Duodenal mucosa (tissue), 2 donors: ENCODE data around the gene CIZ1.

ENCODE experiments used
- H3K27ac ChIP-seq: one replicate; pipeline ENCODE4 v1.7.0; 2013; ENCODE audit warnings: low read depth, low read length
- H3K27me3 ChIP-seq, 2 donors: one replicate each; pipeline ENCODE4 v1.7.0; 2013; ENCODE audit warnings: low read length in 2 of 2, control low read depth in 1 of 2; ENCODE audit not compliant: insufficient read depth in 2 of 2, control insufficient read depth in 1 of 2
- H3K36me3 ChIP-seq, 2 donors: one replicate each; pipeline ENCODE4 v1.7.0; 2013; ENCODE audit warnings: low read length in 2 of 2, control low read depth in 1 of 2; ENCODE audit not compliant: insufficient read depth in 2 of 2, control insufficient read depth in 1 of 2
- H3K4me1 ChIP-seq, 2 donors: one replicate each; pipeline ENCODE4 v1.7.0; 2013; ENCODE audit warnings: low read length in 2 of 2, control low read depth in 1 of 2; ENCODE audit not compliant: insufficient read depth in 2 of 2, control insufficient read depth in 1 of 2
- H3K4me3 ChIP-seq, 2 donors: one replicate each; pipeline ENCODE4 v1.7.0; 2013; ENCODE audit warnings: low read length in 2 of 2, low read depth in 1 of 2
- H3K9ac ChIP-seq, 2 donors: one replicate each; pipeline ENCODE4 v1.7.0; 2013; ENCODE audit warnings: low read length in 2 of 2, low read depth in 1 of 2
- H3K9me3 ChIP-seq, 2 donors: one replicate each; pipeline ENCODE4 v1.7.0; 2013; ENCODE audit warnings: low read length in 2 of 2, control low read depth in 1 of 2; ENCODE audit not compliant: control insufficient read depth in 1 of 2

Gene CIZ1

DNA sequence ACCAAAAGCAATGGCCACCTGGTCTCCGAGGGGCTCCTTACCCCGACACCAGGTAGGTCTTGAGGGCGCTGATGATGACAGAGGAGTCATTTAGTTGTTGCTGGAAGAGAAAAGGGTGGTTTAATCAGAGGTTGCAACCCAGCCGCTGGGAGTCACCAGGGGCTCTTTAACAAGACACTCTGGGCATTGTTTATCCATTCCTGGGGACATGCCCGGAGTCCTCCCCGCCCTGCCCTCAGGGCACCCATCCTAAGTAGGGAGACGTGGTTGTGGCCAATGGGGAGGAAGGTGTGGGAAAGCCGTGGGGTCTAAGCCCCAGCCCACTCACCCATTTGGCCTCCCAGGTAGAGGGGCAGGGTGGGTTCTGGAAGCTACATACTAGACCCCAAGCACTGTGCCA is 66.9 kb downstream of the CIZ1 start:
- no peak overlapping the region for H3K27ac ChIP-seq
- no peaks in the 10 kb centered on the region for H3K9me3 ChIP-seq
- H3K27me3 ChIP-seq = no peaks in the 10 kb centered on the region
- peaks cover 23 to 25% of the 10 kb centered on the region in 2 donors for H3K4me1 ChIP-seq
- no peak overlapping the region for H3K9ac ChIP-seq
- peaks cover 17 to 40% of the 10 kb centered on the region in 2 donors for H3K36me3 ChIP-seq
- H3K4me3 ChIP-seq = no peak overlapping the region

DNA sequence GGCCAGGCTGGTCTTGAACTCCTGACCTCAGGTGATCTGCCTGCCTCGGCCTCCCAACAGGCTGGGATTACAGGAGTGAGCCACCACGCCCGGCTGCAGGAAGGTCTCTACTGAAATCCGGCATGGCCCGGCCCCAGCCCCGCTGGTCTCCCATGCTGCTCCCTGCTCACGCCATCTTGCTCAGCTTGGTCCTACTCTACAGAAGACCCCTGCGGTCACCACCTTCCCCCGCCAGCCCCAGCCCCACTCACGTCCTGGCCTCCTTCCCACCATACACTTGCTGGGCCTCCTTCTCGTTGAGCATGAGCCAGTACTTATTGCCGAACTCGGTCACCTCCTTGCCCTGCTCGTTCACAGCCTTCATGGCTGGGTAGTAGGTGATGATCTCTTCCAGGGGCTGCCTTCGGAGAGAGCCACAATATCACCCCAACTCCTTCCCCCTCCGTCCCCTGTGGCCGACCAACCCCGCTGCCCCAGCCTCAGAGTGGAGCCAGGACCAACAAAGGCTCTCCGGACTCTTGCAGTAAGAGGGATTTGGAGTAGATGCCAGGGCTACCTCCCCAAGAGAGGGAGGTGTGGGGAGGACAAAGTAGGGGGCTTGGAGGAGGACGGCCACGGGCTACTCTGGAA is 67.8 kb downstream of the CIZ1 start:
- Histone ChIP-seq H3K27me3 (no peaks in the 10 kb centered on the region), H3K27ac (no peak overlapping the region), H3K4me1 (peaks cover 17 to 18% of the 10 kb centered on the region in 2 donors), H3K9me3 (no peaks in the 10 kb centered on the region), H3K4me3 (no peak overlapping the region), H3K36me3 (peaks cover 17 to 40% of the 10 kb centered on the region in 2 donors), H3K9ac (no peak overlapping the region)

DNA sequence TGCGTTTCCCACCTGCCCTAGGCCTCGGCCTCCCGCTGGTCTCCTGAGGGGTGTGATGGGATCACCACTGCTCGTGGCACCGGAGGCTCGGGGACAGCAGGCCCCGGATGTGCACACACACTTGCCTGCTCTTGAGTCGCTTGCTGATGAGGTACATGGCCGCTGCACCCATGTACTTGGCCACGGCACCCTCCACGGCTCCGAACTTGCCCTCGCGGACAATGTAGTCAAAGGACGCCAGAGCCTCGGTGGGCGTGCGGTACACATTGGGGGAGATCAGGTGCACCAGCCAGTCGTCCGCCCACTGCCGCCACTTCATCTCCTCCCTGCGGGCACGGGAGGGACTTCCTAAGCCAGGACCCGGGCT is 68.6 kb downstream of the CIZ1 start:
- Histone ChIP-seq H3K4me1 (peaks cover 17 to 20% of the 10 kb centered on the region in 2 donors), H3K4me3 (no peak overlapping the region), H3K27ac (no peak overlapping the region), H3K27me3 (no peaks in the 10 kb centered on the region), H3K9me3 (no peaks in the 10 kb centered on the region), H3K9ac (no peak overlapping the region), H3K36me3 (peaks cover 17 to 40% of the 10 kb centered on the region in 2 donors)

DNA sequence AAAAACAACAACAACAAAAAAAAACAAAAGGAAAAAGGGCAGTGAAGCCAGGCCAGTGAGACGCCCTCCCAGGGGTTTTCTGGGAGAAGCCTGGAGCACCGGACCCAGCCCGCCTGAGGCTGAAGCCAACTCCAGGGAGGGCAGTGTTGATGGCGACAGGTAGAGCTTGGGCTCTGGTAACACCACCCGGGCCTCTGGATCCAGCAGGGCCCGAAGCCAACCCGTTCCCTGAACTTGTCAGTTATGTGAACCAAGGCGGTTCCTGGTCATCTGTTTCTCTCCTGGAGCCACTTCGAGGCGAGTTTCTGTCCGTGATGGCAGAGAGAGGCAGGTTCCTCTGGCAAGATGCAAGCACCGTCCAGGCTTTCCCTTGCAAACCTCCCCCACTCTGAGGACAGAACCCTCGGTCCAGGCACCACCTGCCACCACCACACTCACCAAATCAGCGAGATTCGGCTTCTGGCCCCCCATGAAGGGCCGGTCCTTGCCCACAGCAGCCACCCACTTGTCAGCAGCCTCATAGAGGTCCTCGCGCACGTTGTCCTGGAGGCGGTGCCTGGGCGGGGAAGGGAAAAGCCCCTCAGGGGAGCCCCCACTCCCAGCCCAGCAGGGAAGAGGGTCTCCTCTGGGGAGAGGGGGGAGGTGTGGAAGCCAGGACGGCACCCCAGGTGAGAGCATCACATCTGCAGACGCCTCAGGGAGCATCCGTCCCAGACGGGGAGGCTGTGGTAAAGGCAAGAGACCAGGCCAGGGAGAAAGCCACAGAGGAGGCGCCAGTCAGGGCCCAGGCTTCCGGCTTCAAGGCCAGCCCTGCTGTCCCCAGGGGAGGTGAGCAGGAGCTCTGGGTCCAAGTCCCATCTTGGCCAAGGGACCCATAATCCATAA is 69.2 kb downstream of the CIZ1 start:
- H3K9ac ChIP-seq = no peak overlapping the region
- H3K27me3 ChIP-seq = no peaks in the 10 kb centered on the region
- no peak overlapping the region for H3K4me3 ChIP-seq
- H3K36me3 ChIP-seq = peaks cover 17 to 40% of the 10 kb centered on the region in 2 donors
- no peaks in the 10 kb centered on the region for H3K9me3 ChIP-seq
- H3K27ac ChIP-seq = no peak overlapping the region
- peaks cover 20 to 22% of the 10 kb centered on the region in 2 donors for H3K4me1 ChIP-seq

DNA sequence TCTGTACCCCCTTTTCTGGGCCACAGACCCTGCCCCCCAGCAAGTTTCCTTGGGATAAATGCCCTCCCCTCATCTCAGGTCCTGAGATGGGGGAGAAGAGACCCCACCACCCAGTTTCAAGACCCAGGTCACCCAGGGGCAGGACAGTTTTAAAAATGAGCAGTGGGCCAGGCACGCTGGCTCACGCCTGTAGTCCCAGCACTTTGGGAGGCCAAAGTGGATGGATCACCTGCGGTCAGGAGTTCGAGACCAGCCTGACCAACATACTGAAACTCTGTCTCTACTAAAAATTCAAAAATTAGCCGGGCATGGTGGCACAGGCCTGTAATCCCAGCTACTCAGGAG is 69.9 kb downstream of the CIZ1 start:
- H3K36me3 ChIP-seq = peaks cover 17 to 40% of the 10 kb centered on the region in 2 donors
- H3K4me3 ChIP-seq = no peak overlapping the region

DNA sequence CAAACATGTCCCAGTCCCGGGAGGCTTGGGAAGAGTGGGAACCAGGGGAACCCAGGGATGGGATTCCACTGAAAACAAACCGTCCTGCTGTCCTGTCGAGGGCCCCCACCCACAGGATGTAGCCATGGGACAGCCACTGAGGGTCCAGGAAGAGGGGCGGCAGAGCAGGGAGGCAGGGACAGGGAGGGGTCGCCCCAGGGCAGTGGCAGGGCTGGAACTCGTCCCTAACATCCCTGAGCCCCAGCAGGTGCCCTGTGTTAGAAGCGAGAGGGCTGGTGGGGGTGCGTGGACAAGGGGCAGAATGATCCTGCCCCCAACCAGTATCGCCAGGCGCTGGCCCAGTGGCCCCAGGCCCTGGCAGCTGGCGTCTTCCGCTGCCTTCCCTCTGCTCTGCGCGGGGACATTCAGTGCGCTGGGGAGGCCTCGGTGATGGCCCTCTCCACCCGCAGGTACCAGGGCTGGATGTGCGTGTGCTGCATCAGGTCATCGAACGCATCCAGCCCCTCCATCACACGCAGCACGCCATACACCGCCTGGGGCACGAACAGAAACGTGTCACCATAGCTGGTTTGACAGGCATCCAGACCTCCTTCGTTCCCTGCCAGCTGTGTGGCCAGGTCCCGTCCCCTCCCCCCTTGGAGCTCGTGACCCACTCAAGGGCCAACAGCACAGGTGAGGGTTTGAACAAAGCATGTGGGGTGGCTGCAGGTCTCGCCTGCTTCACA is 70.5 kb downstream of the CIZ1 start:
- Histone ChIP-seq H3K4me1 (peaks cover 22 to 24% of the 10 kb centered on the region in 2 donors), H3K27ac (no peak overlapping the region), H3K9ac (no peak overlapping the region), H3K9me3 (no peaks in the 10 kb centered on the region), H3K27me3 (no peaks in the 10 kb centered on the region), H3K36me3 (peaks cover 17 to 40% of the 10 kb centered on the region in 2 donors), H3K4me3 (no peak overlapping the region)

More for the DNA sequence above, 69.9 kb downstream of the CIZ1 start:
- Histone ChIP-seq H3K9me3 (no peaks in the 10 kb centered on the region), H3K27me3 (no peaks in the 10 kb centered on the region), H3K4me1 (peaks cover 22 to 24% of the 10 kb centered on the region in 2 donors), H3K27ac (no peak overlapping the region), H3K9ac (no peak overlapping the region)

DNA sequence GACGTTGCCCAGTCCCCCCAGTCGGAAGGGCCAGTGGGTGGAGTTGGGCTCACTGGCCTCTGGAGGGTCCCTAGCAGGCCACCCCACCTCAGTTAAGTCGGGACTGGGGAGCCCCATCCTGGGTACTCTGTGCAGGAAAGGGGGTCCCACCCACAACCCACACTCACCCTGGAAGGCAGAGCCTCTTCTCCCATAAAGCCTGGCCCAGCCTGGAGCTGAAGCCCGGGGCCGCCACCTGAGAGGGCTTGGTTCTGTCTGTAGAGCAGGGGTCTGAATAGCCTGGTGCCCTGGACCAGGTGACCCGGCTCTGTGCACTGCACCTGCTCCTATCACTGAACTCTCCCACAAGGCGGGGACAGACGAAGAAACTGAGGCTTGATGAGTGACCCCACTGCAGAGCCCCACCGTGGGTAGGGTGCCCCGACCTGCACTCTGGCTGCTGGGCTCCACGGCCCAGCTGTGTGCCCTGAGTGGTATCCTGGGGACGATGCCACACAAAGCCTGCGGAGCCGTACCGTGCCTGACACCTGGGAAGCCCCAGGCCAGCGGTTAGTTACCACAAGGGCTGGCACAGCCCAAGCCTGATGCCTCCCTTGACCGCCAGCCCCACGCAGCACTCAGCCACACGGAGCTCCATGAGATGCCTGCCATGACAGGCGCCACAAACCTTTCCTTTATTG is 71.2 kb downstream of the CIZ1 start:
- Histone ChIP-seq H3K9ac (no peak overlapping the region), H3K4me1 (peaks cover 22 to 23% of the 10 kb centered on the region in 2 donors), H3K9me3 (no peaks in the 10 kb centered on the region), H3K4me3 (no peak overlapping the region), H3K27ac (no peak overlapping the region), H3K36me3 (peaks cover 17 to 40% of the 10 kb centered on the region in 2 donors), H3K27me3 (no peaks in the 10 kb centered on the region)

DNA sequence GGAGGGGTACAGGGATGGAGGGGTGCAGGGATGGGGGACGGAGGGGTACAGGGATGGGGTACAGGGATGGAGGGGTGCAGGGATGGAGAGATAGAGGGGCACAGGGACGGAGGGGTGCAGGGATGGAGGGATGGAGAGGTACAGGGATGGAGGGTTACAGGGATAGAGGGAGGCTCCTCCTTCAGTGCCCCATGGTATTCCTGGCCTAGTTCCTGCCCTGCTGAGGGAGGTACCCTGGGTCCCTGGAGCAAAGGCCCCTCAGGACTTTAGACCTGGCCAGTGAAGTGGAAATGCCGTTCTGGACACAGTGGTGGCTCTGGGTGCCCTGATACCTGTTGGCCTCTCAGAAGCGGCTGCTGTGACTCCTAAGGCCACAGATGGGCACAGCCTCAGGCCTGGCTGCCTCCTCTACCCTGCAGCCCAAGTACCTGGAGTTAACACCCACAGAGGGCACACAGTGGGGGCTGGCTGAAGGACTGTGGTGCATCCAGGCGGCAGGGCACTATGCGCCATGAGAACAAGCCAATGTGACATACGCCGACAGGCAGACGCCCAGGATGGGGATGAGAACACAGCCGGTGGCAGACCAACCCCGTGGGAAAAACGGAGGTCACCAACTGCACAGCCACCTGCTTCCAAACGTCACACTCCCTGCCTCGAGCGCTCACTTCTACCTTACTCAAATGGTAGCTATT is 72.3 kb downstream of the CIZ1 start:
- Histone ChIP-seq H3K27me3 (no peaks in the 10 kb centered on the region), H3K9me3 (no peaks in the 10 kb centered on the region), H3K4me1 (peaks cover 18 to 19% of the 10 kb centered on the region in 2 donors), H3K36me3 (peaks cover 12 to 37% of the 10 kb centered on the region in 2 donors), H3K9ac (no peak overlapping the region), H3K4me3 (no peak overlapping the region), H3K27ac (no peak overlapping the region)

DNA sequence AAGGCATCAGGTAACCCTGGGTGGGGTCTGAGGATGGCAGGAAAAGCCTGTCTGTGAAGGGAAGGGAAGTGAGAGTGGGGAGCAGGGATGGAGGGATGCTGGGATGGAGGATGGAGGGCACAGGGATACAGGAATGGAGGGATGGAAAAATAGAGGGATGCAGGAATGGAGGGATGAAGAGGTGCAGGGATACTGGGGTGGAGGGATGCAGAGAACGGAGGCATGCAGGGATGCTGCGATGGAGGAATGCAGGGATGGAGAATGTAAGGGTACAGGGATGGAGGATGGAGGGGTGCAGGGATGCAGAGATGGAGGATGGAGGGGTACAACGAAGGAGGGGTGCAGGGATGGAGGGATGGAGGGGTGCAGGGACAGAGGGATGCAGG is 72.9 kb downstream of the CIZ1 start:
- H3K36me3 ChIP-seq = peaks cover 12 to 35% of the 10 kb centered on the region in 2 donors
- H3K4me1 ChIP-seq = peaks cover 18 to 22% of the 10 kb centered on the region in 2 donors
- no peak overlapping the region for H3K9ac ChIP-seq
- no peaks in the 10 kb centered on the region for H3K9me3 ChIP-seq
- no peak overlapping the region for H3K4me3 ChIP-seq
- no peak overlapping the region for H3K27ac ChIP-seq
- H3K27me3 ChIP-seq = no peaks in the 10 kb centered on the region
